PFSK-1 (cell line): ENCODE measurements around the gene JPT2.

Experiments
- POLR2AphosphoS5 ChIP-seq: IDR thresholded peaks from 2 replicates; pipeline ENCODE4 v1.6.1; 2012; ENCODE audit warnings: low read depth, mild to moderate bottlenecking, control low read depth, low read length, moderate library complexity
- REST ChIP-seq, 2 experiments: IDR thresholded peaks; 2 replicates each; pipeline versions ENCODE4 v1.6.1 to v1.8.0; 2011 to 2012; ENCODE audit warnings: low read depth in 2 of 2, low read length in 2 of 2, control low read depth in 1 of 2, inconsistent platforms in 1 of 2, mild to moderate bottlenecking in 1 of 2, moderate library complexity in 1 of 2; ENCODE audit not compliant: insufficient read depth in 1 of 2
- TAF1 ChIP-seq: IDR thresholded peaks from 2 replicates; pipeline ENCODE4 v1.6.1; 2012; ENCODE audit warnings: low read length, control low read depth, borderline replicate concordance; ENCODE audit not compliant: insufficient read depth

GRCh38 chr16:1713331-1713730, 35.3 kb downstream of the JPT2 start:
- no peak for TF ChIP-seq POLR2AphosphoS5
- TF ChIP-seq REST (IDR thresholded peaks at IDR 0.05; ENCODE audit: insufficient read depth in 1 of 2, low read depth in 2 of 2, low read length in 2 of 2): no peak
- TF ChIP-seq TAF1: no peak
